Measurements from ENCODE around the gene KIAA1671. TPM values are rescaled to one million over a fixed set of nuclear protein-coding genes. Genes with fewer than 3 reads are reported as not detected.

The KIAA1671 gene
- total and polyA plus RNA-seq, 2 of the 13 experiments (the other 11 are each of a cell fraction or from before 2014, with no cell fraction given), result 13.5 to 13.6 TPM

GRCh38 chr22:25053153-25053805 is 100.8 kb downstream of the KIAA1671 start (continued):
- peak; percentile 60 for TF ChIP-seq ARID5B (CRISPR knock-in tag; IDR thresholded peaks at IDR 0.05)
- no peak for TF ChIP-seq ADNP (CRISPR knock-in tag; IDR thresholded peaks at IDR 0.05)
- TF ChIP-seq FOXO1 (CRISPR knock-in tag; IDR thresholded peaks at IDR 0.05), result peak; percentile 30; the same call in 1 of the 2 replicates
- TF ChIP-seq MTA1 (CRISPR knock-in tag; IDR thresholded peaks at IDR 0.05; ENCODE audit: borderline replicate concordance), result no peak
- TF ChIP-seq NR1H2 (CRISPR knock-in tag; IDR thresholded peaks at IDR 0.05; ENCODE audit: borderline replicate concordance, low read depth), result no peak
- TF ChIP-seq ZNF563 (CRISPR knock-in tag; IDR thresholded peaks at IDR 0.05), result no peak
- TF ChIP-seq FOXP1 (IDR thresholded peaks at IDR 0.05), result no peak
- TF ChIP-seq FOXP1 (CRISPR knock-in tag; IDR thresholded peaks at IDR 0.05), result peak; percentile 61; the same call in 1 of the 2 replicates
- no peak for TF ChIP-seq DNMT3B (CRISPR knock-in tag; conservative IDR thresholded peaks at IDR 0.05)
- TF ChIP-seq KDM6A (CRISPR knock-in tag; IDR thresholded peaks at IDR 0.05; ENCODE audit: low read depth), result peak; percentile 58; the same call in 1 of the 2 replicates
- no peak for TF ChIP-seq ZNF207 (IDR thresholded peaks at IDR 0.05; ENCODE audit: borderline replicate concordance)
- TF ChIP-seq, protein P1, sequence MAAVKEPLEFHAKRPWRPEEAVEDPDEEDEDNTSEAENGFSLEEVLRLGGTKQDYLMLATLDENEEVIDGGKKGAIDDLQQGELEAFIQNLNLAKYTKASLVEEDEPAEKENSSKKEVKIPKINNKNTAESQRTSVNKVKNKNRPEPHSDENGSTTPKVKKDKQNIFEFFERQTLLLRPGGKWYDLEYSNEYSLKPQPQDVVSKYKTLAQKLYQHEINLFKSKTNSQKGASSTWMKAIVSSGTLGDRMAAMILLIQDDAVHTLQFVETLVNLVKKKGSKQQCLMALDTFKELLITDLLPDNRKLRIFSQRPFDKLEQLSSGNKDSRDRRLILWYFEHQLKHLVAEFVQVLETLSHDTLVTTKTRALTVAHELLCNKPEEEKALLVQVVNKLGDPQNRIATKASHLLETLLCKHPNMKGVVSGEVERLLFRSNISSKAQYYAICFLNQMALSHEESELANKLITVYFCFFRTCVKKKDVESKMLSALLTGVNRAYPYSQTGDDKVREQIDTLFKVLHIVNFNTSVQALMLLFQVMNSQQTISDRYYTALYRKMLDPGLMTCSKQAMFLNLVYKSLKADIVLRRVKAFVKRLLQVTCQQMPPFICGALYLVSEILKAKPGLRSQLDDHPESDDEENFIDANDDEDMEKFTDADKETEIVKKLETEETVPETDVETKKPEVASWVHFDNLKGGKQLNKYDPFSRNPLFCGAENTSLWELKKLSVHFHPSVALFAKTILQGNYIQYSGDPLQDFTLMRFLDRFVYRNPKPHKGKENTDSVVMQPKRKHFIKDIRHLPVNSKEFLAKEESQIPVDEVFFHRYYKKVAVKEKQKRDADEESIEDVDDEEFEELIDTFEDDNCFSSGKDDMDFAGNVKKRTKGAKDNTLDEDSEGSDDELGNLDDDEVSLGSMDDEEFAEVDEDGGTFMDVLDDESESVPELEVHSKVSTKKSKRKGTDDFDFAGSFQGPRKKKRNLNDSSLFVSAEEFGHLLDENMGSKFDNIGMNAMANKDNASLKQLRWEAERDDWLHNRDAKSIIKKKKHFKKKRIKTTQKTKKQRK (IDR thresholded peaks at IDR 0.05; ENCODE audit: low read length), result no peak
- TF ChIP-seq NBN (conservative IDR thresholded peaks at IDR 0.05), result no peak
- TF ChIP-seq FOSL2 (CRISPR knock-in tag; IDR thresholded peaks at IDR 0.05), result peak; percentile 93
- no peak for TF ChIP-seq MYNN (CRISPR knock-in tag; IDR thresholded peaks at IDR 0.05; ENCODE audit: low read depth)
- TF ChIP-seq, protein P2, sequence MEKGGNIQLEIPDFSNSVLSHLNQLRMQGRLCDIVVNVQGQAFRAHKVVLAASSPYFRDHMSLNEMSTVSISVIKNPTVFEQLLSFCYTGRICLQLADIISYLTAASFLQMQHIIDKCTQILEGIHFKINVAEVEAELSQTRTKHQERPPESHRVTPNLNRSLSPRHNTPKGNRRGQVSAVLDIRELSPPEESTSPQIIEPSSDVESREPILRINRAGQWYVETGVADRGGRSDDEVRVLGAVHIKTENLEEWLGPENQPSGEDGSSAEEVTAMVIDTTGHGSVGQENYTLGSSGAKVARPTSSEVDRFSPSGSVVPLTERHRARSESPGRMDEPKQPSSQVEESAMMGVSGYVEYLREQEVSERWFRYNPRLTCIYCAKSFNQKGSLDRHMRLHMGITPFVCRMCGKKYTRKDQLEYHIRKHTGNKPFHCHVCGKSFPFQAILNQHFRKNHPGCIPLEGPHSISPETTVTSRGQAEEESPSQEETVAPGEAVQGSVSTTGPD (CRISPR knock-in tag; IDR thresholded peaks at IDR 0.05), result no peak
- TF ChIP-seq POGZ (CRISPR knock-in tag; IDR thresholded peaks at IDR 0.05), result peak; percentile 39; the same call in 1 of the 2 replicates
- 0 out of 2 replicates have a peak, but pooled peaks have one; percentile 59 for TF ChIP-seq IKZF5 (CRISPR knock-in tag; IDR thresholded peaks at IDR 0.05)
- TF ChIP-seq MIXL1 (CRISPR knock-in tag; IDR thresholded peaks at IDR 0.05), result no peak
- no peak for TF ChIP-seq GPBP1L1 (CRISPR knock-in tag; IDR thresholded peaks at IDR 0.05)
